Tibial artery (tissue), 4 donors: ENCODE results near the gene FBXL17.

Source experiments
- DNase-seq, 2 donors: peaks; one replicate each; pipeline ENCODE4 v3.0.0-alpha.2; 2019
- H3K27ac ChIP-seq, 2 donors: fragments of 200-600 bp; sonication (generic) in 1 of 2; 1 replicate in 1 of 2; 2 replicates in 1 of 2; pipeline ENCODE4 v1.5.1; 2018 to 2019; ENCODE audit warnings: mild to moderate bottlenecking in 1 of 2
- H3K27me3 ChIP-seq, 2 donors: fragments of 200-600 bp; sonication (generic) in 1 of 2; one replicate each; pipeline versions ENCODE4 v1.5.1 to v1.6.0; 2016 to 2019
- H3K36me3 ChIP-seq, 3 donors: fragments of 200-600 bp; sonication (generic) in 2 of 3; one replicate each; pipeline ENCODE4 v1.5.1; 2016 to 2019; ENCODE audit warnings: mild to moderate bottlenecking in 2 of 3
- H3K4me1 ChIP-seq, 4 donors: fragments of 200-600 bp; sonication (generic) in 2 of 4; 1 replicate in 3 of 4; 2 replicates in 1 of 4; pipeline ENCODE4 v1.5.1; 2016 to 2019
- H3K4me3 ChIP-seq, 2 donors: fragments of 200-600 bp; sonication (generic) in 1 of 2; 1 replicate in 1 of 2; 2 replicates in 1 of 2; pipeline ENCODE4 v1.5.1; 2018 to 2019; ENCODE audit warnings: mild to moderate bottlenecking in 2 of 2
- H3K9me3 ChIP-seq, 3 donors: fragments of 200-600 bp; sonication (generic) in 1 of 3; one replicate each; pipeline ENCODE4 v1.5.1; 2016 to 2019
- intact Hi-C: fragments of 100-400 bp; cut with DNase I; formaldehyde crosslinking; loops from one replicate; pipeline ENCODE4 v1.15.0; 2023; ENCODE audit warnings: low total_unique reads
- TF ChIP-seq, protein P1 (sequence below), 2 experiments: fragments of 200-600 bp in 1 of 2; fragments of 450-650 bp in 1 of 2; IDR thresholded peaks; one replicate each; pipeline ENCODE4 v1.5.1; 2017 to 2019; ENCODE audit warnings: antibody characterized with exemption in 2 of 2, mild to moderate bottlenecking in 1 of 2, moderate library complexity in 1 of 2

FBXL17 gene

GRCh38 chr5:108371263-108371662, 10.6 kb downstream of the FBXL17 start:
- Histone ChIP-seq H3K27ac (no peak overlapping the region), H3K4me3 (no peak overlapping the region), H3K27me3 (no peaks in the 10 kb centered on the region), H3K4me1 (no peaks in the 10 kb centered on the region), H3K9me3 (peaks cover 0 to 30% (median 11%) of the 10 kb centered on the region in 3 donors), H3K36me3 (peaks cover 4 to 15% (median 9%) of the 10 kb centered on the region in 3 donors)
- DNase-seq: no peak
- TF ChIP-seq, protein P1, sequence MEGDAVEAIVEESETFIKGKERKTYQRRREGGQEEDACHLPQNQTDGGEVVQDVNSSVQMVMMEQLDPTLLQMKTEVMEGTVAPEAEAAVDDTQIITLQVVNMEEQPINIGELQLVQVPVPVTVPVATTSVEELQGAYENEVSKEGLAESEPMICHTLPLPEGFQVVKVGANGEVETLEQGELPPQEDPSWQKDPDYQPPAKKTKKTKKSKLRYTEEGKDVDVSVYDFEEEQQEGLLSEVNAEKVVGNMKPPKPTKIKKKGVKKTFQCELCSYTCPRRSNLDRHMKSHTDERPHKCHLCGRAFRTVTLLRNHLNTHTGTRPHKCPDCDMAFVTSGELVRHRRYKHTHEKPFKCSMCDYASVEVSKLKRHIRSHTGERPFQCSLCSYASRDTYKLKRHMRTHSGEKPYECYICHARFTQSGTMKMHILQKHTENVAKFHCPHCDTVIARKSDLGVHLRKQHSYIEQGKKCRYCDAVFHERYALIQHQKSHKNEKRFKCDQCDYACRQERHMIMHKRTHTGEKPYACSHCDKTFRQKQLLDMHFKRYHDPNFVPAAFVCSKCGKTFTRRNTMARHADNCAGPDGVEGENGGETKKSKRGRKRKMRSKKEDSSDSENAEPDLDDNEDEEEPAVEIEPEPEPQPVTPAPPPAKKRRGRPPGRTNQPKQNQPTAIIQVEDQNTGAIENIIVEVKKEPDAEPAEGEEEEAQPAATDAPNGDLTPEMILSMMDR (IDR thresholded peaks at IDR 0.05): no peak
- intact Hi-C loops: no loop called here

- H3K36me3 ChIP-seq: peaks cover 7 to 15% (median 13%) of the 10 kb centered on the region in 3 donors
- H3K4me3 ChIP-seq: no peak overlapping the region
- H3K27ac ChIP-seq: no peak overlapping the region
- intact Hi-C loops: no loop called here
- peaks cover 0 to 18% (median under 1%) of the 10 kb centered on the region in 3 donors for H3K9me3 ChIP-seq
- TF ChIP-seq, protein P1 (IDR thresholded peaks at IDR 0.05): no peak
- no peak for DNase-seq
- no peaks in the 10 kb centered on the region for H3K27me3 ChIP-seq
- no peaks in the 10 kb centered on the region for H3K4me1 ChIP-seq
Observed at GRCh38 chr5:108369167-108369566, 12.7 kb downstream of the FBXL17 start.

DNA sequence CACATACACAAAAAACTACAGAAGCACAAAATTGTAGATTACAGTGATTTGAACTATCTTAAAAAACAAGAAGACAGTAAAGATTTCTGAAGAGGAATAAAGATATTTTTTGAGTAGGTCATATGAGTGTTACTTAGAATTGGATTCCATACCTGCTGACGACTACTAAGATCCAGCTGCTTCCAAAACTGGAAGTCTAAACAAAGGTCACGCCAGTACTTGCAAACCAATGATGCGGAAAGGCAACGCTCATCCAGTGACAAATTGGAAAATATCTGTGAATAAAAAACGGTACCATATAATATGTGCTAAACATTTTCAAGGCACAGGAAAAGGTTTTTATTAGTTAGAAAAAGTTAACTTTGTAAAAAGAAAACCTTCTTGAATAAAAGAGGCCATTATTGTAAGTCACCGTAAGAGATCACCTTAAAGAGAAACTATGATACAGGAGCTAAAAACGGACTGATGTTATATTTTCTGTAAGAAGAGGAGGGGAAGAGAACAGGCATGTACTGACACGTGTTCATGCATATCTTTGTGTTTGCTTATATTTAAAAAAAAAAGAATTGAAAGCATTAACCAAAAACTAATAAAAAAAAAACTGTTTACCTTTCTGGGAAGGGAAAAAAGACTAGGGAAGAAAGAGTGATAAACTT, 14.1 kb downstream of the FBXL17 start:
- Histone ChIP-seq H3K9me3 (peaks cover 0 to 11% (median 0%) of the 10 kb centered on the region in 3 donors), H3K27me3 (no peaks in the 10 kb centered on the region), H3K4me1 (no peaks in the 10 kb centered on the region), H3K36me3 (peaks cover 7 to 10% (median 7%) of the 10 kb centered on the region in 3 donors), H3K27ac (no peak overlapping the region), H3K4me3 (no peak overlapping the region)
- DNase-seq: no peak
- TF ChIP-seq, protein P1 (IDR thresholded peaks at IDR 0.05): no peak
- intact Hi-C loops: no loop called here

DNA sequence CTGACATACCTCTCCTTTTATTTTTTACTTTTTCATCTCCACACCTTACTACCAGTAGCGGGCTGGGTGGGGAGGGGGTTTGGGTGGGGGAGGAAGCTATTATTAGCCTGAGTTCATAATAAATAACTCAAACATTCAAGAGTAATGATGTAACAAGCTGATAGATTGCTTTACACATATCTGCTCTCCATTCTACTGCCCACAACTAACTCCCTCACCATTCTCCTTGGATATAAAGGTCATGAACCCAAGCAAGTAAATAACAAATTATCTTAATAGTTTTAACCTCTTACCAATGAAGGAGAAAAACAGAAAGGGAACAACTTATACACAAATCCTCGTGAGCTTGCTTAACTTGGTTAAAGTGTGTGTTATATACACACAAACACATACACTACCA, 15.4 kb downstream of the FBXL17 start:
- Histone ChIP-seq H3K9me3 (no peaks in the 10 kb centered on the region), H3K4me3 (no peak overlapping the region), H3K27ac (no peak overlapping the region), H3K27me3 (no peaks in the 10 kb centered on the region), H3K4me1 (no peaks in the 10 kb centered on the region), H3K36me3 (peaks cover 0 to 7% (median 4%) of the 10 kb centered on the region in 3 donors)
- intact Hi-C loops: no loop called here
- DNase-seq: no peak
- TF ChIP-seq, protein P1 (IDR thresholded peaks at IDR 0.05): no peak

GRCh38 chr5:108361771-108362170, 20.1 kb downstream of the FBXL17 start:
- H3K27ac ChIP-seq: no peak overlapping the region
- H3K36me3 ChIP-seq: peaks cover 0 to 7% (median 4%) of the 10 kb centered on the region in 3 donors
- intact Hi-C loops: no loop called here
- no peak for DNase-seq
- H3K27me3 ChIP-seq: no peaks in the 10 kb centered on the region
- H3K9me3 ChIP-seq: no peaks in the 10 kb centered on the region
- no peaks in the 10 kb centered on the region for H3K4me1 ChIP-seq
- H3K4me3 ChIP-seq: no peak overlapping the region
- TF ChIP-seq, protein P1 (IDR thresholded peaks at IDR 0.05): no peak
